HG02870 (cell line): Measurements from ENCODE around the gene ZNF683.
"Not testable (repeated sequence)": the region's sequence is repeated elsewhere in the genome, so short reads cannot be mapped to it uniquely, and the experiment has no call there.

ENCODE experiments used
- ATAC-seq: cut with Tn5 transposase; IDR thresholded peaks from one replicate; pipeline ENCODE4 v1.9.1; 2021; ENCODE audit warnings: mild to moderate bottlenecking, moderate library complexity; ENCODE audit not compliant: unreplicated experiment

The ZNF683 gene

DNA sequence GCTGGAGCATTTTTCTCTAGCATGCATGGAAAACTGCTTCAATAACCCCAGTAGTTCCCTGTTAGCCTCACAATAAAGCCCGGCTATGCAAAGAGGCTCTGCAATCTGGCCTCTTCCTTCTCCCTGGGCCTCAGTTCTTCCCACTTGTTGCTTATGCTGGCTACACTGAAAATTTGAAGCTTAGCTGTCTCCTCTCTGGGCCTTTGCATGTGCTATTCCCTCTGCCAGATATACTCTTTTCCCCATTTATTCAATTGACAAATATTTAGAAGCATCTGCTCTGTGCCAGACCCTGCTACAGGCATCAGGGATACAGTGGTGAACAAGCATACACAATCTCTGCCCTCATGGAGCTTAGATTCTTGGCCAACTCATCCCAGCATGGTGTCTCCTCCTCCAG lies 33.9 kb downstream of the ZNF683 start:
- no peak for ATAC-seq

DNA sequence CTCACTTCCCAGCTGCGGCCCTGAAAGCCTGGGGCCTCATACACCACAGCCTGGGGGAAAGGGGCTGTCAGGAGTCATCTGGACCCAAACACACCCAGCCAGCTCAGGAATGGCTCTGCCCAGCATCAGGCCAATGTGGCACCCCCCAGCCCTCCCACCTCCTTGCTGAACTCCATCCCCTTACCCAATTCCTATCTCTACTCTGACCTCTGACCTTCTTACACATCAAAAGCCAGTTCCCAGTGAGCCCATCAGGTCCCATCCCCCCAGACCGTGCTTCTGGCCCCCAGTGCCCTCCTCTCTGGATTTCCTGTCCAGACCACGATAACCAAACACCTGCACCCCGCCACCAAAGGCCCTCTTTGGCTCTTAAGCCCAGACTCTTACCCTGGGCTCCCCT lies 34.9 kb downstream of the ZNF683 start:
- no peak for ATAC-seq

DNA sequence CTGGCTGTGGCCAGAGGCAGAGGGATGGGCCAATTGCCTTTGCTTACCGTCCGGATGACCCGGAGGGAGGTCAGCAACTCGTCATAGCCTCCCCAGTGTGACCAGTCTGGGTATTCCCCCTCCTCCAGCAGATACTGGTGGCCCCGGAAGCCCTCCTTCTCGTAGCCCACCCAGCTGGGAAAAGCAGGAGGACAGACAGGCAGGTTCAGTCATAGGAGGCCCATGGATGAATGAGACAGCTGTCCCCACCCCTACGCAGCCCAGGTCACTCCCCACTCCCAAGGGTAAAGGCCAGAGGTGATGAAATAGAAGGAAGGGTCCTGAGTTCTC lies 35.4 kb downstream of the ZNF683 start:
- ATAC-seq: no peak

DNA sequence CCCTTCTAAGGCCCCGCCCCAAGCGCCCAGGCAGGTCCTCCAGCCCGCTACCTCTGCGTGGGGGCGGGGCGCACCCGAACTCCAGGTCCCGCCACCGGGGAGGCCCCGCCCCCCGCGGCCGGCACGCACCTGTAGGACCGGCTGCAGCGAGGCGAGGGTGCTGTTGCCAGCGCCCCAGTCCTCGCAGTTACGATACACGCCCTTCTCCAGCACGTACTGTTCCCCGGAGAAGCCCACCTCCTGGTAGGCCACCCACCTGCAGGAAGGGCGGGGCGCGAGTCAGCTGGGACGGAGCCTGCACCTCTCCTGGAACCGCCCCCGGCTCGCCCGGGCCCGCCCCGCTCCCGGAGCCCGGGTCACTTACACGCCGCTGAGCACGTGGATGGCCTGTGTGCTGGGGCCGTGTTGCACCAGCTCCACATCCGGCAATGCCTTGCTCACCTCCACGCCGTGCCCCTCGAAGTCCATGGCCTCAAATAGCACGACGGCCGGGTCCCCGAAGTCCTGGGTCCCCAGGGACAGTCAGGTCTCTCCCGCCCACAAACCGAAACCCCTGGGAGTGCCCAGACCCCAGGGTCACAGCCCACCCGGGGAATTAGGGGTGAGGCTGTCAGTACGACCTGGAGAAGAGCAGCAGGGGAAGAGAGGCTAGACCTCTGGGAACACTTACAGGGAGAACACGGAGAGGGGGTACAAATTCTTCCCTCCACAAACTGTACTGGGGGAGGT lies 35.9 kb downstream of the ZNF683 start:
- no peak for ATAC-seq

DNA sequence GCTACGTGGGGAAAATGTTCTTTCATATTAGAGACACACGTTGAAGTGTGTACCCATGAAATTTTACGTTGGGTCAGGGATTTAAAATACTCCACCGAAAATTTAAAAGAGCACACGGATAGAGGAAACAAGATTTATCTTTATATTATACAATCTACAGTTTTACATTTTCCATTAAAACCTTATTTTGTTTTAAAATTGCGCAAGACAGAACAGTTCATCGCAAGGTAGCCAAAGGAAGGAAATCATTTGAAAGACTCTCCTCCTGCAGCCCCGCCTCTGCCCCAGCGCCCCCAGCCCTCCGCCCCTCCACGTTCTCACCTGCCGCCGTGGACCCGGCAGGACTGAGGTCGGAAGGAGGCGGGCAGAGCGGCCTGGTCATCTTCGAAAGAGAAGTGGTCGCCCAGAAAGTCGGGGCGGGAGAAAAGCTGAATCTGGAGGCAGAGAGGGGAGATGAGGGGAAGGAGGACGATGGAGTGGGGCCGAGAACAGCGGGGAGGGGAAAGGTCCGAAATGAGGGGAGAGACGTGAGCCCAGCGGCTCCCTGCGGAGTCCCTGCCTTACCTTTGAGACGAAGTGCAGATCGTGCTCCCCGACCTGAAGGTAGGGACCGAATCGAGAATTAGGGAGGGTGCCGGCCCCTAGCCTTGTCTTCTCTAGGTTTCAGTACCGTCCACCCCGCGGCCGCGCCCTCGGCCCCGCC lies 36.6 kb downstream of the ZNF683 start:
- ATAC-seq: no peak

DNA sequence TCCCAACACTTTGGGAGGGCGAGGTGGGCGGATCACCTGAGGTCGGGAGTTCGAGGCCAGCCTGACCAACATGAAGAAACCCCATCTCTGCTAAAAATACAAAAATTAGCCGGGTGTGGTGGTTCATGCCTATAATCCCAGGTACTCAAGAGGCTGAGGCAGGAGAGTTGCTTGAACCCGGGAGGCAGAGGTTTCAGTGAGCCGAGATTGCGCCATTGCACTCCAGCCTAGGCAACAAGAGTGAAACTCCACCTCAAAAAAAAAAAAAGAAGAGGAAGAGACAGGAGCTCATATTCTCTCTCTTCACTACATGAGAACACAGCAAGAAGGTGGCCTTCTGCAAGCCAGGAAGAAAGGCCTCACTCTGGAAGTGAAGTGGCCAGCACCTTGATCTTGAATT lies 39.2 kb downstream of the ZNF683 start:
- not testable (repeated sequence) for ATAC-seq

DNA sequence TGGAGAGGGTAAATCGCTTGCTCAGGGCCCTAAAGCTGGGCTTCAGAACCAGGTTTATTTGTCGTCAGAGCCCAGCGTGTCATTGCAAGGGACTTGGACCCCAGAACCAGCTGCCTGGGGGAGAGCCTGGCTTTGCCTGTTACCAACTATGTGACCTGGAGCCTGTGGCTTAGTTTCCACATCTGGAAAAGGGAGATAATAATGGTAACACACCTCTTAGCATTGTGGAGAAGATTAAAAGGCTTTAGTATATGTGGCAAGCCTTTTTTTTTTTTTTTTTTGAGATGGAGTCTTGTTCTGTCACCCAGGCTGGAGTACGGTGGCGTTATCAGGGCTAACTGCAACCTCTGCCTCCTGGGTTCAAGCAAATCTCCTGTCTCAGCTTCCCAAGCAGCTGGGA lies 42.3 kb downstream of the ZNF683 start:
- no peak for ATAC-seq

DNA sequence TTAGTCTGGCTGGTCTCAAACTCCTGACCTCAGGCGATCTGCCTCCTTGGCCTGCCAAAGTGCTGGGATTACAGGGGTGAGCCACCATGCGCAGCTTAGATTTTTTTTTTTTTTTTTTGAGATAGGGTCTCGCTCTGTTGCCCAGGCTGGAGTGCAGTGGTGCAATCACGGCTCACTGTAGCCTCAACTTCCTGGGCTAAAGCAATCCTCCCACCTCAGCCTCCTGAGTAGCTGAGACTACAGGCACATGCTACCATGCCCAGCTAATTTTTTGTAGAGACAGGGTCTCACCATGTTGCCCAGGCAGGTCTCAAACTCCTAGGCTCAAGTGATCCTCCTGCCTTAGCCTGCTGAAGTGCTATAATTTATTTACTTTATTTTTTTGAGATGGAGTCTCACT lies 43.2 kb downstream of the ZNF683 start:
- ATAC-seq: not testable (repeated sequence)

DNA sequence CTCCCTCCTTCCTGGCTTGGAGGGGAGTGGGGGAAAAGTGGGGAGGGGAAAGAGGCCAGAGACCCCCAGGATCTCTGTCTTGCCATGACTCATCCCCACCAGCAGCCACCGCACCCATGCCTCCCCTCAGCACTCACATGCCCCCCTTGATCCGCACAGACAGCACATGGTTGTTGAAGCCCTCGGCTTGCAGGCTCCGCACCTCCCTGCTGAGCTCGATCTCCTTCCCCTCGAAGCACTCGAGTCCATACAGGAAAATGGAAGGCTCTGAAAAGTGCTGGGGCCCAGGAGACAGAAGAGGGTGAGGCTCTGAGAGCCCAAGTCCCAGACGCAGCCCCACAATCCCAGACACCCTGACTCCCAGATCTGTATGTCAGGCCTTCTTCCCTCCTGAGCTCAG lies 44.0 kb downstream of the ZNF683 start:
- no peak for ATAC-seq

DNA sequence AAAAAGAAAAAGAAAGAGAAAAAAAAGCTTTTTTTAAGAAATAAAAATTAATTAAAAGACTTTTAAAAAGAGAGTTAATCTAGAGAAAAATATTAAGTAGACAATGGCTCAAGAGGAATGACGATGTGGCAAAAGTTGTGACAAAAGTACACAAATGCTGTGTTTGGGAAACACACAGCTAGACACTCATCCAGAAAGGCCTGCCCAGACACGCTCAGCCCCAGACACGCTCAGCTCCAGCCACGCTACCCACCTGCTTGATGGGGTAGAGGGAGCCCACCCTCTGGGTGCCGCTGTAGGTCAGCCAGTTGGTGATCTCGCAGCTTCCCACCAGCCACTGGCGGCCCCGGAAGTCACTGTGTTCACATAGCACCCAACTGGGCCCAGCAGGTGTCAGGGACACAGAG lies 44.6 kb downstream of the ZNF683 start:
- ATAC-seq: no peak

DNA sequence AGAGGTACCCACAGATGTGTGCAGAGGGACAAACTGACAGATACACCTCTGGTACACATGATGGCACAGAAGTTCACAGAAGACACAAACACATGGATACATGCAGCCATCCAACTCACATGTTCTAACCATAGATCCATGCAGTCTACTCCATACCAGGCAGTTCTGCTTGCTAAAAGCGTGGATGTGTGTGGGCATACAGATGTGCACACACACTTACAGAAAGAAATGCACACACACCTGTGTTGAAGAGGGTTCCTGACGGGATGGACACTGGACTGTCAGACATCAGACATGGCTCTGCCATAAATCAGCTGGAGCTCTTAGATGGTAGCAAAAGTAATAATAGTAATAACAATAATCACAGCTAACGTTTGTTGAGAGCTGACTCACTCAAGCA lies 48.0 kb downstream of the ZNF683 start:
- ATAC-seq: no peak

DNA sequence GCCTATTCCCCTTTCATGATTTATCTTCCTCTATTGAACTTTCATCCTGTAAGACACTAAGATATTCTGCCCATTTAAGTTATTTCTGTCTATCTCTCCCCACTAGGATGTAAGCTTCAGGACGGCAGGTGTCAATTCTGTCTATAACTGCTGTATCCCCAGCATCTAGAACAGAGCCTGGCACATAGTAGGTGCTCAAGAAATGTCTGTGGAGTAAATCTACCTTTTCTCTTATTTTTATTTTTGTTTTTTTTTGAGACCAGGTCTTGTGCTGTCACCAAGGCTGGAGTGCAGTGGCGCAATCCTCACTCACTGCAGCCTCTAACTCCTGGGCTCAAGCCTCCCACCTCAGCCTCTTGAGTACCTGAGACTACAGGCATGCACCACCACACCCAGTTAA lies 49.2 kb downstream of the ZNF683 start:
- ATAC-seq: no peak

DNA sequence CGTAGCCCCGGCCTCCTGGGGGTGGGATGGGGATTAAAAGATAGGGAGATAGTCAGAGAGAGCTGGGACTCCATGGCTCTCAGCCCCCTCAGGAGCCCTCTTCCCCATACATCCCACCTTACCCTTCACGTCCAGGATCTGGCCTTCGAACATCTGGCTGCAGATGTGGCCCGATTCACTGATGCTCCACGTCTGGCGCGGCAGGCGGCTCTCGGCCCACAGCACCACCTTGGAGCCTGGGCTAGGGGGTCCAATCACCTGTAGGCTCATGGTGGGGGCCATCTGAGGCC lies 50.6 kb downstream of the ZNF683 start:
- ATAC-seq: no peak

DNA sequence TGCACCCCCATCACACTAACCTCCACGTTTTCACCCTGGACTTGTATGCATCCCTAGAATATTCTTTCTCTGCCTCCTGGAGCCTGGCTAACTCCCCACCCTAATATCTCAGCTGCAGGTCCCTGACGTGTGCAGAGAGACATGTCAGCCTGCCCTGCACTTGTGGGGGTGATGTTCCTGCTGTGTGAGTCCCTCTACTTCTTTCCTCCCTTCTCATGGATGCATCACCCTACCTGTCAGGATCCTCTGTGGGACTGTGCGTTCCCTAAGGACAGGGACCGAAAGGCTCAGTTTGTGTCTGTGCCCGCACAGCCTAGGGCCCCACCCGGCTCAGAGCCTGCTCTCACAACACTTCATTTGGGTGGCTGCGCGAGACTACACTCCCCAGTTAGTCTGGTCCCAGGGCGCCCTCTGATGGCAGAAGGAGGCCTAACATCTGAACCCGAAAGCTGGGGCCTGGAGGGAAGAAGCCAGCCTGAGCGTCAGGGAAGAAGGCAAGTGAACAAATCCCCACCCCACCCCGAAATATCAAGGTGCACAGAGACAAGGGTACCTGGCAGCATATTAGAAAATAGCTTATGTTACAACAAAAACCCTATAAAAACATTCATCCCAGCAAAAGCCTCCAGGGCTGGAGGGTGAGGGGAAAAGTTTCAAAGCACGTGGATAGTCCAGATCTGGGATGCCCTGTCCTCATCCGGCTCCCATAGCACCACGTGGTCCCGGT lies 51.1 kb downstream of the ZNF683 start:
- peak; percentile 44 for ATAC-seq

DNA sequence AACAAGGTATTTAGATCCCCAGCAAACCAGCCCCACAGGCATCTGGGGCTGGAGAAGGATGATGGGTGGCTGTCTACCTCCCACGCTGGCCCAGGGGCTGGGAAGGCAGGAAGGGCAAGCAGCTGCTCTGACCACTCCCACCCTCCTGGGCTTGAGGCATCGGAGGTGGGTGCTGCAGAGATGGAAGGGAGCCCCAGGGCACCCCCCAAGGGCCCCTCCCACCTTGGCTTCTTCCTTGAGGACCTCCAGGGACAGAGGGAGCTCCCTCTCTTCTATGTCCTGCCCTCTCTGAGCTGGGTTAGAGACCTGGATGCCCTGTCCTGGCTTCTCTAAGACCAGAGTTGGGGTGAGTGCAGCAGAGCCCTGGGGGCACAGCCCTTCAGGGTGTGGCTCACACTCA lies 51.7 kb downstream of the ZNF683 start:
- ATAC-seq: no peak

DNA sequence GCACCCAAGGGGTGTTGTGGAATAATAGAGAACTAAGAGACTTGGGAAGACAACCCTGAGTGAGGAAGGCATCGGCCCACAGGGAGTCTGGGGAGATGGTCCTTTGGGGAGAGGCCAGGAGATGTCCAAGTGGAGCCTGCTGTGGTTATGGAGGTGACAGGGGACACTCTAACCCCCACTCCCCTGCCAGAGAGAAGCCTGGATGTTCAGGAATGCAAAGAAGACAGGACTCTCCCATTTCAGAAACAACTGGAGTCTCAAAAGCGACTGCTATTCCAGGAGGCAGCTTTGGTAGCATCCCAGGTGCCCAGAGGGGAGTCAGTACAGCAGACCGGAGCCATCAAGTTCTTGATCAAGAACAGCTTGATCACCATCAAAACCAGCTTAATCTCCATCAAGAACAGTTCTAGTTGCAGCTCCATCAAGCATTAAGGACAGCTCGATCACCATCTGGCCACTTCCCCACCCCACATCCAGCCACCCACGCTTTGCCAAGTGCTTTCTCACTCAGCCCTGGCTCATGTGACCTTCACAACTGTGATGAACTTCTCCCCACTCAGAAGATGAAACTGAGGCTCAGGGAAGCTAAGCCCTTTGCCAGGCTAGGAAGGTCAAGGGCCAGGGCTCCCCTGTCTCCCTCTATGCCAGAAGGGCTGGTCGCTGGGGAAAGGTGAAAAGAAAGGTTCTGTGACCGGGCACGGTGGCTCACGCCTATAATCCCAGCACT lies 54.0 kb downstream of the ZNF683 start:
- ATAC-seq: no peak

DNA sequence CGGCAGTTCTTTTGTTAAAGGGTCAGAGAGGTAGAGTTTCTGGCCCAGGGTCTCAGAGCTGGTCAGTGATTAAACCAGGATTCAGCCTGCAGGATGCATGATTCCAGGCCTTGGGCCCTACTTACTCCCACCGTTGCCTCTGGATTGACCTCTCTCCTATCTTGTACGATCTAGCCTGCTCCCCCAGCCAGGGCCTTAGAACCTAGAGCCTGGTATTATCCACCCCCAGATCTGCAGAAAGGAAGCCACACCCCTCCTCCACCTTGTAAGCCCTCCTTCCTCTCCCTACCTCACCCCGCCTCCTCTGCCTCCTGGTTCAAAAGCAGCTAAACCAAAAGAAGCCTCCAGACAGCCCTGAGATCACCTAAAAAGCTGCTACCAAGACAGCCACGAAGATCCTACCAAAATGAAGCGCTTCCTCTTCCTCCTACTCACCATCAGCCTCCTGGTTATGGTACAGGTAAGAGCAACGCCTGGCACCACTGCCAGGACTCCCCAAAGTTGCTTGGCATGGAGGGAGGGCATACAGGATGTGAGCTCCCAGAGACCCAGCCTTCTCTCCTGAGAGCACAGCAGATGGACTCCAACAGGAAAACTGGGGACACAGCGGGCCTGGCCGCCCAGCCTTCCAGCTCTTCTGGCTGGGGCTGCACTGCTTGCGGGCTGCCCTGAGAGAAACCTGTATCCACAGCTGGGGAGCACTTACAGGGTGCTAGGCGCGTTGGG lies 54.8 kb downstream of the ZNF683 start, which contains the start of gene CD52:
TSS of gene CD52 (plus strand) at position 347 of the 726 bp plus-strand sequence. CDS start at position 407, 60 bp downstream.
- ATAC-seq: peak; percentile 30

DNA sequence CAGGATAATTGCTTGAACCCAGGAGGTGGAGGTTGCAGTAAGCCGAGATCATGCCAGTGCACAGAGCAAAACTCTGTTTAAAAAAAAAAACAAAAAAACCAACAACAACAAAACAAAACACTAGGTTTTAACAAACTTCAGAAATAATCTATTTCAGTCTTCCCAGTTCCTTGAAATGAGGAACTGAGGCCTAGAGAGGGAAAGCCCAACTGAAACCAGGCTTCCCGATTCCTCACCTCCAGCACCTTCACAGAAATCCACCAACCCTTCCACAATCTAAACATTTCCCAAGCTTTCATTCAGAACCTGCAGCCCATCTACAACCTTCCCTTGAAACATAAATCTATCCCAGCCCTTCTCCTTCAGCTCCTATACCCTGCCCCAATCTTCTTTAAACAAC lies 55.4 kb downstream of the ZNF683 start:
- ATAC-seq: no peak

DNA sequence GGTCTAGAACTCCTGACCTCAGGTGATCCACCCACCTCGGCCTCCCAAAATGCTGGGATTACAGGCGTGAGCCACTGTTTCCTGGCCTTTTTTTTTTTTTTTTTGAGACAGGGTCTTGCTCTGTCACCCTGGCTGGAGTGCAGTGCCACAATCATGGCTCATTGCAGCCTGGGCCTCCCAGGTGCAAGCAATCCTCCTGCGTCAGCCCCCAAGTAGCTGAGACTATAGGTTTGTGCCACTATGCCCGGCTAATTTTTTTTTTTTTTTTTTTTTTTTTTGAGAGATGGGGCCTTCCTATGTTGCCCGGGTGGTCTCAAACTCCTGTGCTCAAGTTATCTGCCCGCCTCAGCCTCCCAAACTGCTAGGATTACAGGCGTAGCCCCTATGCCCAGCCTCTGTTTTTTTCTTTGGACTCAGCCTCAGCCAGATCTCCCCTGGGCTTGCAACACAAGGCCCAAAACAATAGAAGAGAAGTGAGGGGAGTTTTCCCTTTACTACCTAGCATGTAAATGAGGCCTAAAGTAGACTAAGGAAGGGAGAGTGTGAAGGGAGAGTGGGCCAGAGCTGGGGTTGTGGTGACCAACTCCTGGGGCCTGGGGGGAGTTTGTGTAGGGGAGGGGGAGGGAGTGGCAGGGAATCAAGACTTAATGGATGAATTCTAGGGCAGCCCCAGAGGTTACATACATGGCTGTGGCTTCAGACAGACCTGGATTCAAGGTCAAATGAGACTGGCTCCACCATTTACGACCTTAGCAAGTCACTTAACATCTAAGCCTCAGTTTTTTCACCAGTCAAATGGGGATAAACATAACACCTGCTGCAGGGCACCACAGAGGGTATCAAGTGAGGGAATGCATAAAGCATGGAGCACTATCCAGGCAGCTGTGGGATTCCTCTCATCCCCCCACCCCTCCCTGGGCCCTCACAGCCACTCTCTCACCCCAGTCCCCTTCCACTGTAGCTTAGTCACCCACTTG lies 56.4 kb downstream of the ZNF683 start:
- no peak for ATAC-seq

DNA sequence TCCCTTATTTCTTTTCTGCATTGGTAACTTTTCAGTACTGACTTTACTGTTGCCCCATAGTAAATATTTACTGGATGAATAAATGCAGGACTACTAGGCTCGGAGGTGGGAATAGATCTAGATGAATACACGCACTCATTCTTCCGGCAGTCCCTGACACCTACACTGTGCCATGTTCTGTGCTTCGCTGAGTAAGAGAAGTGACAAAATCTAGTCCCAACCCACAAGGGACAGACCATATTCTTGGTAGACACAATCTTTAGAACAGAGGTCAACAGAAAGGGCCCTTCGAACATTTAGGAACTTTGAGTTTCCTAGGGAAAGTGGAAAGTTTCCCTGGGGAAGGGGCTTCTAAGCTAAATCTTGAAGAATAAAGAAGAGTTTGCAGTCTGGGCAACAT lies 58.0 kb downstream of the ZNF683 start:
- ATAC-seq: no peak
